Esophagus squamous epithelium (tissue), 5 donors: ENCODE data around the gene GBA2. TPM values are rescaled to one million over a fixed set of nuclear protein-coding genes. Genes with fewer than 3 reads are reported as not detected.

Experiments used
- DNase-seq: peaks from one replicate; lab custom pipeline; 2025; lab: John Stamatoyannopoulos, UW
- H3K27ac ChIP-seq, 4 donors: fragments of 200-600 bp; sonication (generic); one replicate each; pipeline ENCODE4 v1.5.1; 2016 to 2019; ENCODE audit warnings: mild to moderate bottlenecking in 1 of 4
- H3K27me3 ChIP-seq, 4 donors: fragments of 200-600 bp; sonication (generic); 1 replicate in 3 of 4; 2 replicates in 1 of 4; pipeline versions ENCODE4 v1.5.1 to v1.6.0; 2017 to 2021; ENCODE audit warnings: antibody characterized with exemption in 1 of 4
- H3K36me3 ChIP-seq, 3 donors: fragments of 200-600 bp; sonication (generic); one replicate each; pipeline ENCODE4 v1.5.1; 2016 to 2019
- H3K4me1 ChIP-seq, 3 donors: fragments of 200-600 bp; sonication (generic); one replicate each; pipeline ENCODE4 v1.5.1; 2017 to 2019
- H3K4me3 ChIP-seq, 4 donors: fragments of 200-600 bp; sonication (generic); 1 replicate in 3 of 4; 2 replicates in 1 of 4; pipeline ENCODE4 v1.5.1; 2016 to 2019; ENCODE audit warnings: mild to moderate bottlenecking in 2 of 4, moderate library complexity in 1 of 4
- H3K9me3 ChIP-seq, 3 donors: fragments of 200-600 bp; sonication (generic); one replicate each; pipeline ENCODE4 v1.5.1; 2016 to 2019
- CTCF ChIP-seq, 6 experiments: fragments of 450-650 bp in 4 of 6; fragments of 200-600 bp in 2 of 6; sonication (generic) in 2 of 6; IDR thresholded peaks; one replicate each; pipeline ENCODE4 v1.5.1; 2016 to 2019; ENCODE audit warnings: antibody characterized with exemption in 6 of 6, mild to moderate bottlenecking in 4 of 6, moderate library complexity in 4 of 6
- POLR2A ChIP-seq, 4 donors: fragments of 450-650 bp; IDR thresholded peaks; one replicate each; pipeline ENCODE4 v1.6.1; 2017; ENCODE audit warnings: antibody characterized with exemption in 4 of 4, mild to moderate bottlenecking in 4 of 4, moderate library complexity in 3 of 4
- whole genome bisulfite sequencing, 2 donors: methylation state at CpG; one replicate each; pipeline ENCODE4 v1.1.5; 2018; 5-methylcytosine and 5-hydroxymethylcytosine counted together
- intact Hi-C: fragments of 100-400 bp; cut with DNase I; formaldehyde crosslinking; loops from one replicate; pipeline ENCODE4 v1.15.0; 2022
- total RNA-seq, 4 donors: library from RNA; depleted of rRNA; stranded (reverse); fragments of >200 nt; gene quantifications; one replicate each; pipeline ENCODE4 v1.1.0, GENCODE V29; 2016
- donor health status: DM: yes; HTN: yes; CAD: no.

GBA2 gene
- total RNA-seq, 4 donors from 2014 or later, result 14.1 to 61.8 (median 42.0) TPM

DNA sequence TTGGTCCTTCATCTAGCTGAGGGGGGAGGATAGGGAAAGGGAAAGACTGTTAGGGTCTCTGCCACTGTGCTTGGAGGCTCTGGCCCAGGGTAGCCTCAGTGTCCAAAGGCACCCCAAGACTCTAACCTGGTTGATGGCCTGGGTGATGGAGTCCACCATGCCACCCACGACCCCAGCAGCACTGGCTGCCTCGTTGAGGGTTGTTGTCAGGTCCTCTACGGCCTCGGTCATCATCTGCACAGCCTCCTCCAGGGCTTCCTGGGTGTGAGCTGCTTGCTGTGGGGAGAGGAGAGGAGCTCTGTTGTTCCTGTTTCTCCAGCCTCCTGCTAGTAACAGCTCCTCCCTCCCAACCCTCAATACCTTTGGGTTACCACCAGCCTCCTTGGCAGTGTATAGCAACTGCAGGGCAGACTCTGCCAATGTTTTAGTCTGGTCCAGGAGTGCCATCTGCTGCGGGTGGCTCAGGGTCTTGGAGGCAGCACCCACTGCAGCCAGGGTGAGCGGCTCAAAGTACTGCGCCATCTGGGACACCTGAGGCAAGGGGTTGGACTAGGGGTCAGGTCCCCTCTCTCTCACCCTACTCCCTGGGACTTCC, 43.1 kb downstream of the GBA2 start:
- no peak overlapping the region for H3K4me3 ChIP-seq
- intact Hi-C loops, result no loop called here
- peaks cover 74 to 100% (median 90%) of the 10 kb centered on the region in 3 donors for H3K36me3 ChIP-seq
- WGBS, 2 donors, result 97 to 98% methylated on average over 4 to 7 of the region's 7 CpGs
- no peaks in the 10 kb centered on the region for H3K9me3 ChIP-seq
- peak overlapping the region in 2 of 4 donors; percentile 3 to 14 for H3K27ac ChIP-seq
- DNase-seq, result no peak
- H3K27me3 ChIP-seq, result no peaks in the 10 kb centered on the region
- TF ChIP-seq POLR2A (IDR thresholded peaks at IDR 0.05), result no peak
- no peak for TF ChIP-seq CTCF (IDR thresholded peaks at IDR 0.05)
- no peaks in the 10 kb centered on the region for H3K4me1 ChIP-seq

- Histone ChIP-seq H3K27ac (peak overlapping the region in 2 of 4 donors; percentile 3 to 14), H3K36me3 (peaks cover 73 to 100% (median 90%) of the 10 kb centered on the region in 3 donors), H3K27me3 (no peaks in the 10 kb centered on the region), H3K9me3 (no peaks in the 10 kb centered on the region), H3K4me3 (no peak overlapping the region), H3K4me1 (no peaks in the 10 kb centered on the region)
- no peak for TF ChIP-seq CTCF (IDR thresholded peaks at IDR 0.05)
- no peak for TF ChIP-seq POLR2A (IDR thresholded peaks at IDR 0.05)
- intact Hi-C loops, result no loop called here
- WGBS, 2 donors, result 81 to 86% methylated on average over 4 to 7 of the region's 8 CpGs
- DNase-seq, result no peak
These were observed 43.7 kb downstream of the GBA2 start for GRCh38 chr9:35705372-35705771.

- Histone ChIP-seq H3K36me3 (peaks cover 85 to 100% (median 95%) of the 10 kb centered on the region in 3 donors), H3K27ac (no peak overlapping the region), H3K4me1 (no peaks in the 10 kb centered on the region), H3K27me3 (no peaks in the 10 kb centered on the region), H3K4me3 (no peak overlapping the region), H3K9me3 (no peaks in the 10 kb centered on the region)
- intact Hi-C loops, result no loop called here
- 92 to 94% methylated on average over 20 of the region's 26 CpGs for WGBS, 2 donors
- no peak for DNase-seq
- TF ChIP-seq POLR2A (IDR thresholded peaks at IDR 0.05) (no peak), CTCF (IDR thresholded peaks at IDR 0.05) (no peak)
These were observed 44.9 kb downstream of the GBA2 start for GRCh38 chr9:35703906-35704672.

DNA sequence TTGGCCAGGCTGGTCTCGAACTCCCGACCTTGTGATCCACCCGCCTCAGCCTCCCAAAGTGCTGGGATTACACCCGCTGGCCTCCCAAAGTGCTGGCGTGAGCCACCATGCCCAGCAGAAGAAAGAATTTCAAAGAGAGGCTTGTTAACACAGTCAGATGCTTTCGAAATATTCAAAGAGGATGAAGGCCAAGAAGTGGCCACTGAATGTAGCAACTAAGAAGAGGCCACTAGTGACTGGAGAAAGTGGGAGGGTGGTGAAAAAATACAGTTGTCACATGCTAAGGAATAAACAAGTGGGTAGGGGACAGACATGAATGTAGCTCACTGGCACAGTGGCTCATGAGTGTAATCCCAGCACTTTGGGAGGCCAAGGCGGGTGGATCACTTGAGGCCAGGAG, 46.3 kb downstream of the GBA2 start:
- no peak for DNase-seq
- Histone ChIP-seq H3K9me3 (no peaks in the 10 kb centered on the region), H3K4me1 (peaks cover 0 to 3% (median 0%) of the 10 kb centered on the region in 3 donors), H3K36me3 (peaks cover 92 to 100% (median 97%) of the 10 kb centered on the region in 3 donors), H3K4me3 (no peak overlapping the region), H3K27me3 (no peaks in the 10 kb centered on the region), H3K27ac (no peak overlapping the region)
- WGBS, 2 donors, result 93 to 97% methylated on average over 6 of the region's 7 CpGs
- no peak for TF ChIP-seq POLR2A (IDR thresholded peaks at IDR 0.05)
- TF ChIP-seq CTCF (IDR thresholded peaks at IDR 0.05), result no peak
- intact Hi-C loops, result no loop called here

- DNase-seq, result no peak
- H3K4me3 ChIP-seq, result no peak overlapping the region
- intact Hi-C loops, result no loop called here
- H3K36me3 ChIP-seq, result peaks cover 77 to 99% (median 84%) of the 10 kb centered on the region in 3 donors
- H3K9me3 ChIP-seq, result no peaks in the 10 kb centered on the region
- H3K27ac ChIP-seq, result peak overlapping the region in 1 of 4 donors; percentile 87
- TF ChIP-seq POLR2A (IDR thresholded peaks at IDR 0.05), result no peak
- no peak for TF ChIP-seq CTCF (IDR thresholded peaks at IDR 0.05)
- H3K27me3 ChIP-seq, result no peaks in the 10 kb centered on the region
- H3K4me1 ChIP-seq, result peaks cover 0 to 20% (median 7%) of the 10 kb centered on the region in 3 donors
These were observed 48.1 kb downstream of the GBA2 start for GRCh38 chr9:35700942-35701341.
